ENCODE measurements around the gene SOX6. TPM values are rescaled to one million over a fixed set of nuclear protein-coding genes. Genes with fewer than 3 reads are reported as not detected.

The SOX6 gene
- total and polyA plus RNA-seq, 7 donors = 0.61 to 47.6 (median 14.6) TPM

- H3K9me3 ChIP-seq = no peaks in the 10 kb centered on the region
- no peak overlapping the region for H3K4me3 ChIP-seq
- 48 to 88% (median 68%) methylated on average over 2 of the region's 2 CpGs for WGBS, 3 donors
- H3K4me1 ChIP-seq = peaks cover 20% of the 10 kb centered on the region
- no peaks in the 10 kb centered on the region for H3K36me3 ChIP-seq (ENCODE audit: insufficient read depth in 1 of 2, low read depth in 1 of 2)
- no peak for TF ChIP-seq CTCF (IDR thresholded peaks at IDR 0.05)
- DNase-seq = no peak
- peak overlapping the region; percentile 58 for H3K27ac ChIP-seq
- intact Hi-C loops (cut with DNase I) = no loop called here
- ATAC-seq = no peak
- no peaks in the 10 kb centered on the region for H3K27me3 ChIP-seq (ENCODE audit: insufficient read depth in 3 of 3, low read length in 2 of 3)
Measured at GRCh38 chr11:15975742-15976141, 380.6 kb downstream of the SOX6 start.

GRCh38 chr11:15972838-15973237 is 383.5 kb downstream of the SOX6 start:
- H3K27ac ChIP-seq = peak overlapping the region; percentile 95
- peaks cover 47% of the 10 kb centered on the region for H3K4me1 ChIP-seq
- H3K36me3 ChIP-seq (ENCODE audit: insufficient read depth in 1 of 2, low read depth in 1 of 2) = no peaks in the 10 kb centered on the region
- 26 to 49% (median 28%) methylated on average over 5 of the region's 5 CpGs for WGBS, 3 donors
- no peak for ATAC-seq
- no peaks in the 10 kb centered on the region for H3K9me3 ChIP-seq
- no peaks in the 10 kb centered on the region for H3K27me3 ChIP-seq (ENCODE audit: insufficient read depth in 3 of 3, low read length in 2 of 3)
- TF ChIP-seq CTCF (IDR thresholded peaks at IDR 0.05) = no peak
- H3K4me3 ChIP-seq = no peak overlapping the region
- intact Hi-C loops (cut with DNase I) = loop anchor here in 1 of 2 donors (5.0 kb wide), 1 partner anchor 634 kb away; no protein-coding TSS in a partner anchor
- DNase-seq = no peak

GRCh38 chr11:15971215-15971546 is 385.2 kb downstream of the SOX6 start:
- Histone ChIP-seq H3K27ac (peak overlapping the region; percentile 95), H3K27me3 (ENCODE audit: insufficient read depth in 3 of 3, low read length in 2 of 3) (no peaks in the 10 kb centered on the region), H3K36me3 (ENCODE audit: insufficient read depth in 1 of 2, low read depth in 1 of 2) (no peaks in the 10 kb centered on the region), H3K4me1 (peaks cover 57% of the 10 kb centered on the region), H3K9me3 (no peaks in the 10 kb centered on the region), H3K4me3 (no peak overlapping the region)
- intact Hi-C loops (cut with DNase I) = loop anchor here in 1 of 2 donors (5.0 kb wide), 1 partner anchor 636 kb away; no protein-coding TSS in a partner anchor
- 32 to 52% (median 39%) methylated on average over 2 of the region's 2 CpGs for WGBS, 3 donors
- DNase-seq = no peak
- ATAC-seq = peak; percentile 48 to 75 (median 65)
- TF ChIP-seq CTCF (IDR thresholded peaks at IDR 0.05) = no peak

- no peaks in the 10 kb centered on the region for H3K9me3 ChIP-seq
- no peak for DNase-seq
- H3K4me3 ChIP-seq = no peak overlapping the region
- no peaks in the 10 kb centered on the region for H3K27me3 ChIP-seq (ENCODE audit: insufficient read depth in 3 of 3, low read length in 2 of 3)
- ATAC-seq = no peak
- 67 to 86% (median 71%) methylated on average over 3 of the region's 3 CpGs for WGBS, 3 donors
- H3K4me1 ChIP-seq = peaks cover 53% of the 10 kb centered on the region
- H3K36me3 ChIP-seq (ENCODE audit: insufficient read depth in 1 of 2, low read depth in 1 of 2) = no peaks in the 10 kb centered on the region
- H3K27ac ChIP-seq = peak overlapping the region; percentile 95
- no peak for TF ChIP-seq CTCF (IDR thresholded peaks at IDR 0.05)
- intact Hi-C loops (cut with DNase I) = loop anchor here in 1 of 2 donors (5.0 kb wide), 1 partner anchor 637 kb away; no protein-coding TSS in a partner anchor
Measured at GRCh38 chr11:15970506-15971214, 385.7 kb downstream of the SOX6 start.

All from psoas muscle (tissue), 8 donors.